ENCODE data around the gene LCP2. TPM values are rescaled to one million over a fixed set of nuclear protein-coding genes. Genes with fewer than 3 reads are reported as not detected.

LCP2 gene
- total RNA-seq, 1 donor from 2014 or later: 0.09 TPM

DNA sequence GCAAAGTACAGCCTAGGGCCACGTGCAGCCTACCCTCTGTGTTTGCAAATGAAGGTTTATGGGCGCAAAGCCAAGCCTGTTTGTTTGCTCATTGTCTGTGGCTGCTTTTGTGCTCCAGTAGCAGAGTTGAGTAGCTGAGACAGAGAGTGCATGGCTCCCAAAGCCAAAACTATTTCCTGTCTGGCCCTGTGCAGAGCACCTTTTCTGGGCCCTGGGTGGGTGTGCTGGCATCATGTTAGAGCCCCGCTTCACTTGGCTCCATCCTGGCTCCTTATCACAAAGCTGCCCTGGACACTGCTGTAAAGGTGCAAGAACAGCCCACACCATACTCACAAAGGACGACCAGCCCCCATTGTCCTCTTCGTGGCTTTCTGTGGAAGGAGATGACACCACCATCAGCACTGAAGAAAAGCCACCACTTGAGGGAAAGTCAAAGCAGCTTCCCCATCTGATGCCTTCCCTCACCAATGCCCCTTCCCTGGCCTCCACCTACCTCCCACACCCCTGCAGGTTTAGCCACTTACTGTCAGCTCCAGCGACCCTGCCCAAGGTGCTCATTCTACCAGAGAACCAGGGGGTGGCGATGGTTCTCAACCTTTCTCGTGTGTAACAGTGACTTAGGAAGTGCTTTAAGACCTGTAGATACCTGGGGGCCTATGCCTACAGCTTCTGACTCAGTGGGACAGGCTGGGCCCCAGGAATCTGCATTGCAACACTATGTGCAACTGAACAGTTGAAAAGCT, 23.4 kb downstream of the LCP2 start:
- Histone ChIP-seq H4K20me1 (ENCODE audit: insufficient read depth, low read length) (no peaks in the 10 kb centered on the region), H3K27me3 (ENCODE audit: insufficient read depth, low read length) (no peaks in the 10 kb centered on the region), H3K9me3 (ENCODE audit: insufficient read depth, low read depth, low read length) (no peaks in the 10 kb centered on the region), H3K4me1 (ENCODE audit: insufficient read depth, low read length) (no peaks in the 10 kb centered on the region), H3K4me2 (ENCODE audit: low read length) (no peak overlapping the region), H3K27ac (ENCODE audit: low read depth, low read length) (no peak overlapping the region), H3K9ac (ENCODE audit: low read length) (no peak overlapping the region), H3K79me2 (ENCODE audit: insufficient read depth, low read length) (no peaks in the 10 kb centered on the region), H3K4me3 (ENCODE audit: insufficient read depth, low read depth, low read length) (no peak overlapping the region), H3K36me3 (ENCODE audit: insufficient read depth, low read length) (no peaks in the 10 kb centered on the region), H2AFZ (ENCODE audit: low read depth, low read length) (no peak overlapping the region)
- Mint-ChIP-seq H3K9me3 (ENCODE audit: unreplicated experiment) (no peaks in the 10 kb centered on the region), H3K4me1 (ENCODE audit: low read depth, unreplicated experiment) (peaks cover 2% of the 10 kb centered on the region), H3K27me3 (ENCODE audit: low read depth, unreplicated experiment) (peaks cover 30% of the 10 kb centered on the region), H3K27ac (ENCODE audit: unreplicated experiment) (no peak overlapping the region), H3K4me3 (ENCODE audit: unreplicated experiment) (no peak overlapping the region), H3K36me3 (ENCODE audit: low read depth, unreplicated experiment) (no peaks in the 10 kb centered on the region)
- DNase-seq (ENCODE audit: low read depth): no peak
- TF ChIP-seq, protein P1, sequence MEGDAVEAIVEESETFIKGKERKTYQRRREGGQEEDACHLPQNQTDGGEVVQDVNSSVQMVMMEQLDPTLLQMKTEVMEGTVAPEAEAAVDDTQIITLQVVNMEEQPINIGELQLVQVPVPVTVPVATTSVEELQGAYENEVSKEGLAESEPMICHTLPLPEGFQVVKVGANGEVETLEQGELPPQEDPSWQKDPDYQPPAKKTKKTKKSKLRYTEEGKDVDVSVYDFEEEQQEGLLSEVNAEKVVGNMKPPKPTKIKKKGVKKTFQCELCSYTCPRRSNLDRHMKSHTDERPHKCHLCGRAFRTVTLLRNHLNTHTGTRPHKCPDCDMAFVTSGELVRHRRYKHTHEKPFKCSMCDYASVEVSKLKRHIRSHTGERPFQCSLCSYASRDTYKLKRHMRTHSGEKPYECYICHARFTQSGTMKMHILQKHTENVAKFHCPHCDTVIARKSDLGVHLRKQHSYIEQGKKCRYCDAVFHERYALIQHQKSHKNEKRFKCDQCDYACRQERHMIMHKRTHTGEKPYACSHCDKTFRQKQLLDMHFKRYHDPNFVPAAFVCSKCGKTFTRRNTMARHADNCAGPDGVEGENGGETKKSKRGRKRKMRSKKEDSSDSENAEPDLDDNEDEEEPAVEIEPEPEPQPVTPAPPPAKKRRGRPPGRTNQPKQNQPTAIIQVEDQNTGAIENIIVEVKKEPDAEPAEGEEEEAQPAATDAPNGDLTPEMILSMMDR (IDR thresholded peaks at IDR 0.05; ENCODE audit: insufficient read depth, low read depth, low read length): no peak
- TF ChIP-seq EZH2 (IDR thresholded peaks at IDR 0.05; ENCODE audit: insufficient read depth, low read length): no peak
- no peak for FAIRE-seq

DNA sequence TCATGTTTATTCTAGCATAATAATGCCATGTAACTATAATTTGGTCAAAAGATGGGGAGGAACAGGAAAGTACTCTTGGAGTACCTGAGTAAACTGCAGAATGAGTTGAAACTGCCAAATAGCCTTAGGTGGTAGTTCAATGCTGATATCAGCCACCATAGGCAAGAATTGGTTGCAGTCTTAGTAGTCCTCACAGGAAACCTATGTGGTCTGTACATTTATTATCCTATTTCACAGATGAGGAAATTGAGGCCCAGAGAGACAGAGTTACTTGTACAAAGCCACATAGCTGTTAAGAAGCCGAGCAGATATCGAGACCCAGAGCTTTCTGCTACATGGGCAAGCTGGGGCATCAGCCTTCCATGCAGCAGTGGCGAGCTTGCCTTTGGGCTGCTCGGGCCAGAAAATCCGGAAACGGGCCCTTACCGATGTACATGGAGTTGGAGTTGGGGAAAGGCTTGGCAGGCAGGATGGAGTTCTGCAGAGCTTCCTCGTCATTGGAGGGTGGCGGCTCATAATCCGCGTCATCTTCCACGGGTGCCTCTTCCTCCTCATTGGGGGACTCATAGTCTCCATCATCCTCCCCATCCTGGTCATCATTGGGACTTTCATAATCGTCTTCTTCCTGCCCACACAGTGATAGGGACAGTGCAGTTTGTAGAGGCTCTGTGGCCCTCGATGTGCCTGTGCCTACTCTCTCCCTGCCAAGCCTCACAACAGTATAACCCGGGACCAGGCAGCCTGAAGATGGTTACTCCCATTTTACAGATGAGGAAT, 27.1 kb downstream of the LCP2 start:
- H3K4me2 ChIP-seq (ENCODE audit: low read length): no peak overlapping the region
- Mint-ChIP-seq H3K27me3 (ENCODE audit: low read depth, unreplicated experiment) (peaks cover 17% of the 10 kb centered on the region), H3K36me3 (ENCODE audit: low read depth, unreplicated experiment) (no peaks in the 10 kb centered on the region), H3K4me1 (ENCODE audit: low read depth, unreplicated experiment) (peaks cover 12% of the 10 kb centered on the region), H3K9me3 (ENCODE audit: unreplicated experiment) (no peaks in the 10 kb centered on the region), H3K4me3 (ENCODE audit: unreplicated experiment) (no peak overlapping the region), H3K27ac (ENCODE audit: unreplicated experiment) (no peak overlapping the region)
- no peaks in the 10 kb centered on the region for H3K79me2 ChIP-seq (ENCODE audit: insufficient read depth, low read length)
- TF ChIP-seq, protein P1 (IDR thresholded peaks at IDR 0.05; ENCODE audit: insufficient read depth, low read depth, low read length): no peak
- no peak for TF ChIP-seq EZH2 (IDR thresholded peaks at IDR 0.05; ENCODE audit: insufficient read depth, low read length)
- peaks cover 23% of the 10 kb centered on the region for H3K27me3 ChIP-seq (ENCODE audit: insufficient read depth, low read length)
- DNase-seq (ENCODE audit: low read depth) (no peak), FAIRE-seq (no peak)
- H3K4me1 ChIP-seq (ENCODE audit: insufficient read depth, low read length): no peaks in the 10 kb centered on the region
- no peak overlapping the region for H3K27ac ChIP-seq (ENCODE audit: low read depth, low read length)
- H3K9me3 ChIP-seq (ENCODE audit: insufficient read depth, low read depth, low read length): no peaks in the 10 kb centered on the region
- no peaks in the 10 kb centered on the region for H3K36me3 ChIP-seq (ENCODE audit: insufficient read depth, low read length)
- H2AFZ ChIP-seq (ENCODE audit: low read depth, low read length): no peak overlapping the region
- no peaks in the 10 kb centered on the region for H4K20me1 ChIP-seq (ENCODE audit: insufficient read depth, low read length)
- H3K4me3 ChIP-seq (ENCODE audit: insufficient read depth, low read depth, low read length): no peak overlapping the region
- no peak overlapping the region for H3K9ac ChIP-seq (ENCODE audit: low read length)
